ENCODE measurements around the gene SLC41A1. TPM values are rescaled to one million over a fixed set of nuclear protein-coding genes. Genes with fewer than 3 reads are reported as not detected.
"Not testable (repeated sequence)": the region's sequence is repeated elsewhere in the genome, so short reads cannot be mapped to it uniquely, and the experiment has no call there.

SLC41A1 gene
- total RNA-seq, 3 donors from 2014 or later, result 13.9 to 18.0 (median 16.8) TPM

DNA sequence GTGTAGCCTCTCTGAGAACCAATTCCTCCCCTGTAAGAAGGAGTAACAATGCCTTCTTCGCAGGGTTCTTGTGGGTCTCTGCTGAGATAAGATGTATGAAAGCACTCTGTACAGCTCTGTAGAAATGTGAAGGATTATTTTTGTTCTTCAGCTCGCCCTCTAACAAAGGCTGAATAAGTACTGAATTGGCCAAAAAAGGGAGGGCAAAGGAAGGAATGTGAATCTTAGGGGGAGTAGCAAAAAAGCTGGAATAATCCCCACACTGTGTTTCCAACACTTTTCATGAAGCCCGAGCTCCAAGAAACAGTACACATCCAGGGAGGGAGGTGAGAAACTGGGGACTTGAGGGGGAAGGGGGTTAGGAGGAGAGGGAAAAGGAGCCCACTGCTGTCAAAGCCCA is 14.0 kb upstream of the SLC41A1 start:
- no peak overlapping the region for H3K27ac ChIP-seq
- H3K27me3 ChIP-seq, result no peaks in the 10 kb centered on the region
- TF ChIP-seq POLR2AphosphoS5 (IDR thresholded peaks at IDR 0.05) (no peak), POLR2A (IDR thresholded peaks at IDR 0.05) (no peak)
- TF ChIP-seq, protein P1, sequence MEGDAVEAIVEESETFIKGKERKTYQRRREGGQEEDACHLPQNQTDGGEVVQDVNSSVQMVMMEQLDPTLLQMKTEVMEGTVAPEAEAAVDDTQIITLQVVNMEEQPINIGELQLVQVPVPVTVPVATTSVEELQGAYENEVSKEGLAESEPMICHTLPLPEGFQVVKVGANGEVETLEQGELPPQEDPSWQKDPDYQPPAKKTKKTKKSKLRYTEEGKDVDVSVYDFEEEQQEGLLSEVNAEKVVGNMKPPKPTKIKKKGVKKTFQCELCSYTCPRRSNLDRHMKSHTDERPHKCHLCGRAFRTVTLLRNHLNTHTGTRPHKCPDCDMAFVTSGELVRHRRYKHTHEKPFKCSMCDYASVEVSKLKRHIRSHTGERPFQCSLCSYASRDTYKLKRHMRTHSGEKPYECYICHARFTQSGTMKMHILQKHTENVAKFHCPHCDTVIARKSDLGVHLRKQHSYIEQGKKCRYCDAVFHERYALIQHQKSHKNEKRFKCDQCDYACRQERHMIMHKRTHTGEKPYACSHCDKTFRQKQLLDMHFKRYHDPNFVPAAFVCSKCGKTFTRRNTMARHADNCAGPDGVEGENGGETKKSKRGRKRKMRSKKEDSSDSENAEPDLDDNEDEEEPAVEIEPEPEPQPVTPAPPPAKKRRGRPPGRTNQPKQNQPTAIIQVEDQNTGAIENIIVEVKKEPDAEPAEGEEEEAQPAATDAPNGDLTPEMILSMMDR (IDR thresholded peaks at IDR 0.05), result no peak
- intact Hi-C loops (cut with DNase I; ENCODE audit: low total_unique reads), result no loop called here
- no peak for DNase-seq (ENCODE audit: low spot score in 2 of 2)
- no peaks in the 10 kb centered on the region for H3K4me1 ChIP-seq
- H3K4me3 ChIP-seq, result no peak overlapping the region
- no peaks in the 10 kb centered on the region for H3K36me3 ChIP-seq
- no peaks in the 10 kb centered on the region for H3K9me3 ChIP-seq

DNA sequence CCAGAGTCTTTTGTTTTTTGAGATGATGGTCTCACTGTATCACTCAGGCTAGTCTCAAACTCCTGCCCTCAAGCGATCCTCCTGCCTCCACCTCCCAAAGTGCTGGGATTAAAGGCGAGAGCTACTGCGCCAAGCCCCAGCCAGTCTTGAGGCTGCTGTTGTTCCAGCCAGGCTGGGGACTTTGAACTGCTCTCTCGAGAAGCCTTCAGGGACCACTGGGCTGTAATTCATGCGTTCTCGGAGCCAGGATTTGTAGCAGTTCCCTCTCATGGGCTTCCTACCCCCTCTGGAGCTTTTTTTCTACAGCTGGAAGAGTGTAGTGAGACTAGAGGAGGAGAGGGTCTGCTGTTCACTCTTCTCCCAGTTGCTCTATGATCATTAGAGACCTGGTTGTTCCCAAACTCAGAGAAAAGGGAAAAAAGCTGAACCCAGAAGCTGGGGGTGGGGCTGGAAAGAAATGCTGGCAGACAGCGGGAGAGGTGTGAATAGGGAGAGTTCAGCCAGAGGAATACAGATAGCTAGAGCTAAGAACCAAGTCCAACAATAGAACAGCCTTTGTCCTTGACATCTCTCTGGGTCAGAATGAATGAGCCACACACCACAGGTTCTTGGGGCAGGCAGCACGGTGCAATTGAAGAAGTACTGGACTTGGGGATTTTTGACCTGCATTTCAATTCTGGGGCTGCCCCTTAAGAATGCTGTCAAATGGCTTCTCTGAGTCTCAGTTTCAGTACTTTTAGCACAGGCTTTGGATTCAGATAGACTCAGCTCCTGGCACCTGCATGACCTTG is 13.2 kb upstream of the SLC41A1 start:
- Histone ChIP-seq H3K4me1 (no peaks in the 10 kb centered on the region), H3K36me3 (no peaks in the 10 kb centered on the region), H3K27ac (no peak overlapping the region), H3K4me3 (no peak overlapping the region), H3K27me3 (no peaks in the 10 kb centered on the region), H3K9me3 (no peaks in the 10 kb centered on the region)
- no peak for DNase-seq (ENCODE audit: low spot score in 2 of 2)
- intact Hi-C loops (cut with DNase I; ENCODE audit: low total_unique reads), result no loop called here
- TF ChIP-seq POLR2A (IDR thresholded peaks at IDR 0.05) (no peak), POLR2AphosphoS5 (IDR thresholded peaks at IDR 0.05) (no peak)
- TF ChIP-seq, protein P1 (IDR thresholded peaks at IDR 0.05), result no peak

DNA sequence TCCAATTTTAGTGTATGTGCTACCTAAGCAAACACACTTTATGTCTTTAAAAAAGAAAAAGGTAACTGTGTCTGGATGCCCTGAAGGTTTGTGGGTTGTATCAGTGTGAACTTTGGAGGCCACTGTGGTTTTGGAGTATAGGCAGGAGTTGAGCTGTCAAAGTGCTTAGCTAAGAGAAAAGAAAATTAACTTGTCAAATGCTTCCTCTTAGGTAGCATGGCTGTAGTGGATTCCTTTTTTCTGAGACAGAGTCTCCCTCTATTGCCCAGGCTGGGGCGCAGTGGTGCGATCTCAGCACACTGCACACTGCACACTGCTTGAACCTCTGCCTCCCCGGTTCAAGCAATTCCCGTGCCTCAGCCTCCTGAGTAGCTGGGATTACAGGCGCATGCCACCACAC is 11.2 kb upstream of the SLC41A1 start:
- Histone ChIP-seq H3K27ac (no peak overlapping the region), H3K27me3 (no peaks in the 10 kb centered on the region), H3K36me3 (no peaks in the 10 kb centered on the region), H3K4me3 (no peak overlapping the region), H3K9me3 (no peaks in the 10 kb centered on the region), H3K4me1 (no peaks in the 10 kb centered on the region)
- no peak for DNase-seq (ENCODE audit: low spot score in 2 of 2)
- intact Hi-C loops (cut with DNase I; ENCODE audit: low total_unique reads), result no loop called here
- TF ChIP-seq, protein P1 (IDR thresholded peaks at IDR 0.05), result no peak
- TF ChIP-seq POLR2AphosphoS5 (IDR thresholded peaks at IDR 0.05) (no peak), POLR2A (IDR thresholded peaks at IDR 0.05) (no peak)

DNA sequence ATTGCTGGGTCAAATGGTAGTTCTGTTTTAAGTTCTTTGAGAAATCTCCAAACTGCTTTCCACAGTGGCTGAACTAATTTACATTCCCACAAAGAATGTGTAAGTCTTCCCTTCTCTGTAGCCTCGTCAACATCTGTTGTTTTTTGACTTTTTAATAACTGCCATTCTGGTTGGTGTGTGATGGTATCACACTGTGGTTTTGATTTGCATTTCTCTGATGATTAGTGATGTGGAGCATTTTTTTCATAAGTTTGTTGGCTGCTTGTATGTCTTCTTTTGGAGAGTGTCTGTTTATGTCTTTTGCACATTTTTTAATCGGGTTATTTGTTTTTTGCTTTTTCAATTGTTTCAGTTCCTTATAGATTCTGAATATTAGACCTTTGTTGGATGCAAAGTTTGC is 10.3 kb upstream of the SLC41A1 start:
- H3K27ac ChIP-seq; H3K4me3 ChIP-seq; intact Hi-C loops (cut with DNase I; ENCODE audit: low total_unique reads); H3K36me3 ChIP-seq; H3K4me1 ChIP-seq; H3K27me3 ChIP-seq; H3K9me3 ChIP-seq; DNase-seq (ENCODE audit: low spot score in 2 of 2): not testable (repeated sequence)

DNA sequence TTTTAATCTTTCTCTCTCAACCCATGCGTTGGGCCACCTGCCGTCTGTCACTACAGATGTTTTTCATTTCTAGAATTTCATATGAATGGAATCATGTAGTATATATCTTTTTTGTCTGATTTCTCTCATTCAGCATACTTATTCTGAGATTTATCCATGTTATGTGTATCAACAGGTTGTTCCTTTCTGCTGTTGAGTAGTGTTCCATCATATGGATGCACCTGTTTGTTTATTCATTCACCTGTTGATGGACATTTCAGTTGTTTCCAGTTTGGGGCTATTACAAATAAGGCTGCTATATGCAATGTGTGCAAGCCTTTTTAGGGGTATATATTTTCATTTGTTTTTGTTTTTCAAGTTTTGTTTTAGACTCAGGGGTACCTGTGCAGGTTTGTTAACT is 9.4 kb upstream of the SLC41A1 start:
- H3K27me3 ChIP-seq, result no peaks in the 10 kb centered on the region
- TF ChIP-seq POLR2A (IDR thresholded peaks at IDR 0.05) (no peak), POLR2AphosphoS5 (IDR thresholded peaks at IDR 0.05) (no peak)
- TF ChIP-seq, protein P1 (IDR thresholded peaks at IDR 0.05), result no peak
- H3K36me3 ChIP-seq, result no peaks in the 10 kb centered on the region
- no peak overlapping the region for H3K4me3 ChIP-seq
- H3K4me1 ChIP-seq, result no peaks in the 10 kb centered on the region
- H3K9me3 ChIP-seq, result no peaks in the 10 kb centered on the region
- DNase-seq (ENCODE audit: low spot score in 2 of 2), result no peak
- H3K27ac ChIP-seq, result no peak overlapping the region
- intact Hi-C loops (cut with DNase I; ENCODE audit: low total_unique reads), result no loop called here

All from breast epithelium (tissue), 4 donors.